ENCODE measurements around the gene CTNNB1. TPM values are rescaled to one million over a fixed set of nuclear protein-coding genes. Genes with fewer than 3 reads are reported as not detected.

The CTNNB1 gene
- total and polyA plus RNA-seq, 2 of the 13 experiments (the other 11 are each of a cell fraction or from before 2014, with no cell fraction given): 398 to 489 TPM

GRCh38 chr3:41247055-41248004 lies 48.0 kb downstream of the CTNNB1 start (continued):
- no peak for TF ChIP-seq E2F5 (CRISPR knock-in tag; conservative IDR thresholded peaks at IDR 0.05)
- no peak for TF ChIP-seq ZFYVE20 (CRISPR knock-in tag; IDR thresholded peaks at IDR 0.05; ENCODE audit: borderline replicate concordance, low read depth)
- no peak for TF ChIP-seq TRIM24 (CRISPR knock-in tag; IDR thresholded peaks at IDR 0.05)
- no peak for TF ChIP-seq SIN3A (IDR thresholded peaks at IDR 0.05; ENCODE audit: borderline replicate concordance, low read depth, low read length)
- TF ChIP-seq TEAD3 (CRISPR knock-in tag; optimal IDR thresholded peaks at IDR 0.05; ENCODE audit: borderline replicate concordance): peak; percentile 98
- TF ChIP-seq REST (IDR thresholded peaks at IDR 0.05; ENCODE audit: borderline replicate concordance in 1 of 2, low read depth in 1 of 2, low read length in 2 of 2): 0 out of 4 replicates have a peak, but pooled peaks of 1 of the 2 experiments have one; percentile 20
- no peak for TF ChIP-seq SAFB2 (CRISPR knock-in tag; IDR thresholded peaks at IDR 0.05; ENCODE audit: borderline replicate concordance, low read depth)
- no peak for TF ChIP-seq ZNF746 (CRISPR knock-in tag; IDR thresholded peaks at IDR 0.05)
- peak; percentile 84; the same call in 1 of the 2 replicates for TF ChIP-seq ZSCAN29 (CRISPR knock-in tag; conservative IDR thresholded peaks at IDR 0.05)
- no peak for TF ChIP-seq TEAD2 (CRISPR knock-in tag; IDR thresholded peaks at IDR 0.05)
- TF ChIP-seq CHD2 (IDR thresholded peaks at IDR 0.05; ENCODE audit: low read depth, low read length): no peak
- TF ChIP-seq ZNF10 (CRISPR knock-in tag; IDR thresholded peaks at IDR 0.05; ENCODE audit: borderline replicate concordance, low read depth): no peak
- TF ChIP-seq ADNP (CRISPR knock-in tag; IDR thresholded peaks at IDR 0.05): no peak
- TF ChIP-seq ZNF674 (CRISPR knock-in tag; IDR thresholded peaks at IDR 0.05; ENCODE audit: low read depth): no peak
- TF ChIP-seq SUZ12 (IDR thresholded peaks at IDR 0.05; ENCODE audit: low read depth, low read length): no peak
- TF ChIP-seq ZNF574 (CRISPR knock-in tag; IDR thresholded peaks at IDR 0.05): peak; percentile 40; the same call in 1 of the 2 replicates
- peak; percentile 44; the same call in 1 of the 2 replicates for TF ChIP-seq EHMT2 (IDR thresholded peaks at IDR 0.05; ENCODE audit: borderline replicate concordance, low read depth, low read length)
- peak; percentile 41; the same call in 1 of the 2 replicates for TF ChIP-seq ZNF614 (CRISPR knock-in tag; IDR thresholded peaks at IDR 0.05; ENCODE audit: borderline replicate concordance)
- no peak for TF ChIP-seq NR2F1 (CRISPR knock-in tag; IDR thresholded peaks at IDR 0.05)
- no peak for TF ChIP-seq ZNF446 (CRISPR knock-in tag; IDR thresholded peaks at IDR 0.05)

Measured in HepG2 (cell line).